CD4-positive, alpha-beta memory T cell (primary cell): ENCODE measurements around the gene DEGS1. TPM values are rescaled to one million over a fixed set of nuclear protein-coding genes. Genes with fewer than 3 reads are reported as not detected.
A peak's percentile ranks its signal among the peaks of the same experiment; 100 is the strongest.

ENCODE experiments used
- CTCF ChIA-PET: fragments of 350-600 bp; sonication (Branson Sonifier 250); formaldehyde crosslinking; loops from one replicate; lab custom pipeline; 2021; ENCODE audit warnings: inconsistent platforms; ENCODE audit not compliant: partially characterized antibody; lab: Charles Lee
- POLR2A ChIA-PET: fragments of 350-600 bp; sonication (Branson Sonifier 250); formaldehyde crosslinking; loops from one replicate; lab custom pipeline; 2021; ENCODE audit not compliant: partially characterized antibody; lab: Charles Lee
- DNase-seq, 5 donors: peaks; one replicate each; pipeline versions ENCODE4 v3.0.0 to v3.0.0-alpha.2; 2020 to 2022; ENCODE audit warnings: mixed read lengths in 1 of 5
- H3K27ac ChIP-seq: one replicate; pipeline ENCODE4 v1.7.0; 2013; ENCODE audit warnings: low read depth, low read length
- H3K27me3 ChIP-seq: 2 replicates; pipeline ENCODE4 v1.7.0; 2013; ENCODE audit warnings: mild to moderate bottlenecking, low read length, moderate library complexity; ENCODE audit not compliant: insufficient read depth
- H3K36me3 ChIP-seq: 2 replicates; pipeline ENCODE4 v1.7.0; 2013; ENCODE audit warnings: mild to moderate bottlenecking, low read length, moderate library complexity; ENCODE audit not compliant: insufficient read depth
- H3K4me1 ChIP-seq: 2 replicates; pipeline ENCODE4 v1.7.0; 2013; ENCODE audit warnings: mild to moderate bottlenecking, low read length, moderate library complexity; ENCODE audit not compliant: insufficient read depth
- H3K4me3 ChIP-seq, 2 donors: one replicate each; pipeline ENCODE4 v1.7.0; 2013; ENCODE audit warnings: low read length in 2 of 2, mild to moderate bottlenecking in 1 of 2
- H3K9me3 ChIP-seq, 2 donors: one replicate each; pipeline ENCODE4 v1.7.0; 2013; ENCODE audit warnings: low read length in 2 of 2, control low read depth in 1 of 2; ENCODE audit not compliant: control insufficient read depth in 1 of 2
- H3K27ac Mint-ChIP-seq, 7 donors: one replicate each; pipeline ENCODE4 v1.8.0; 2020 to 2021; ENCODE audit warnings: mixed read lengths in 7 of 7, mild to moderate bottlenecking in 6 of 7, inconsistent platforms in 3 of 7, moderate library complexity in 3 of 7
- H3K27me3 Mint-ChIP-seq, 2 donors: one replicate each; pipeline ENCODE4 v1.8.0; 2020 to 2021; ENCODE audit warnings: mixed read lengths in 2 of 2
- H3K36me3 Mint-ChIP-seq, 2 donors: one replicate each; pipeline ENCODE4 v1.8.0; 2020 to 2021; ENCODE audit warnings: mixed read lengths in 2 of 2, inconsistent platforms in 1 of 2, mild to moderate bottlenecking in 1 of 2
- H3K4me1 Mint-ChIP-seq, 4 donors: one replicate each; pipeline ENCODE4 v1.8.0; 2020 to 2021; ENCODE audit warnings: mixed read lengths in 4 of 4, mild to moderate bottlenecking in 1 of 4
- H3K4me3 Mint-ChIP-seq, 8 donors: one replicate each; pipeline ENCODE4 v1.8.0; 2020 to 2021; ENCODE audit warnings: mixed read lengths in 8 of 8, mild to moderate bottlenecking in 7 of 8, moderate library complexity in 6 of 8, inconsistent platforms in 3 of 8
- H3K9me3 Mint-ChIP-seq, 8 donors: one replicate each; pipeline ENCODE4 v1.8.0; 2020 to 2021; ENCODE audit warnings: mixed read lengths in 8 of 8, mild to moderate bottlenecking in 5 of 8, inconsistent platforms in 3 of 8, moderate library complexity in 1 of 8
- intact Hi-C: fragments of 100-400 bp; cut with micrococcal nuclease; formaldehyde crosslinking; loops from one replicate; pipeline ENCODE4 v1.15.1; 2023
- polyA plus RNA-seq, 2 donors: library from polyadenylated mRNA; unstranded; fragments of 300-500 nt; fragmentation: Illumina TruSeq; gene quantifications; one replicate each; pipeline ENCODE4 v1.2.3, GENCODE V29; 2021
- total RNA-seq, 2 experiments: library from RNA; stranded (reverse); gene quantifications; one replicate each; pipeline ENCODE4 v1.2.3, GENCODE V29; 2021

DEGS1 gene
- total and polyA plus RNA-seq, 4 experiments from 2014 or later: 58.5 to 137 (median 96.6) TPM

DNA sequence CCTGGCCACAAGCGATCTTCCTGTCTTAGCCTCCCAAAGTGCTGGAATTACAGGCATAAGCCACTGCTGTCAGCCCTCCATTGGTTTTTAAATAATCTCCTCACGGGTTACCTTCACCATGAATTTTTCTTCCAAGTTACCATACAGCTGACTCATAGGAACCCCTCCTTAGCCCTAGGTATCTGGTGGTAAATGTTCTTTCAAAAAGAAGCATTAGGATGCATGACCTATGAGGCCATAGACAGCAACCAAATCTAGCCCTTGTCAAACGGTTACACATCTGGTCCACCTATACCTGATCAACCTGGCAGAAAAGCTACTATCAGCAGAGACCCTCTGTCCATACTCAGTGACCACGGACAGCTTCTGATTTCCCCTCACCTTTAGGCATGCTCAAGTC is 12.7 kb upstream of the DEGS1 start:
- H3K36me3 ChIP-seq: no peaks in the 10 kb centered on the region
- intact Hi-C loops: loop anchor here (1.0 kb wide), 1 partner anchor 12 kb away; no protein-coding TSS in a partner anchor
- H3K4me3 ChIP-seq: no peak overlapping the region
- ChIA-PET POLR2A (interaction anchor here (1.0 to 3.3 kb wide), 4 partner anchors 13 to 161 kb away, joined by 3 to 49 read pairs (median 4); partner anchors contain the start of genes DEGS1 and NVL), CTCF (interaction anchor here (0.6 to 1.7 kb wide), 16 partner anchors 8 to 1741 kb away, joined by 3 to 10 read pairs (median 4); partner anchors contain the start of gene DEGS1)
- H3K4me1 Mint-ChIP-seq: peaks cover 21 to 35% (median 29%) of the 10 kb centered on the region in 4 donors
- H3K4me1 ChIP-seq: peaks cover 29% of the 10 kb centered on the region
- DNase-seq: no peak
- H3K4me3 Mint-ChIP-seq: peak overlapping the region in 7 of 8 donors; percentile 54 to 80 (median 70)
- no peaks in the 10 kb centered on the region for H3K36me3 Mint-ChIP-seq
- no peaks in the 10 kb centered on the region for H3K9me3 Mint-ChIP-seq
- H3K9me3 ChIP-seq: no peaks in the 10 kb centered on the region
- H3K27me3 ChIP-seq: no peaks in the 10 kb centered on the region
- H3K27ac Mint-ChIP-seq: peak overlapping the region in 6 of 7 donors; percentile 18 to 92 (median 76)
- H3K27me3 Mint-ChIP-seq: no peaks in the 10 kb centered on the region
- H3K27ac ChIP-seq: no peak overlapping the region

DNA sequence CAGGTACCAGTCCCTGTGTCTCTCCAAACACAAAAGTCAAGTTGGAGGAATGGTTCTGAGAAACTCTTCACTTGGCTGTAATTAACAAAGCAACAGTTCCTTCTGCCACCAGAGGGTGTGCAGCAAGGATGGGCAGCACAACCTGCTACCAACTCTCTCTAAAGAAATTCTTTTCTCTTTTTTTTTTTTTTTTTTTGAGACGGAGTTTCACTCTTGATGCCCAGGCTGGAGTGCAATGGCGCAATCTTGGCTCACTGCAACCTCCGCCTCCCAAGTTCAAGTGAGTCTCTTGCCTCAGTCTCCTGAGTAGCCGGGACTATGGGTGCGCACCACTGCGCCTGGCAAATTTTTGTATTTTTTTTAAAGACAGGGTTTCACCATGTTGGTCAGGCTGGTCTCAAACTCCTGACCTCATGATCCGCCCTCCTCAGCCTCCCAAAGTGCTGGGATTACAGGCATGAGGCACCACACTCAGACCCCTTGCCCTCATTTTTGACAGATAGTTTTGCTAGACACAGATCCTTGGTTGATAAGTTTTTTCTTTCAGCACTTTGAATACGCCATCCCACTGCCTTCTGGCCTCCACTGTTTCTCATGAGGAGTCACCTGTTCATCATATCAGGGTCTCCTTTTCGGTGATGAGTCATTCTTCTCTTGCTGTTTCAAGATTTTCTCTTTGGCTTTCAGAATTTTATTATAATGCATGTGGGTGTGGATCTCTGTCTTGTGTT is 12.1 kb upstream of the DEGS1 start:
- H3K4me1 Mint-ChIP-seq: peaks cover 21 to 35% (median 29%) of the 10 kb centered on the region in 4 donors
- H3K36me3 Mint-ChIP-seq: no peaks in the 10 kb centered on the region
- no peaks in the 10 kb centered on the region for H3K27me3 Mint-ChIP-seq

DNA sequence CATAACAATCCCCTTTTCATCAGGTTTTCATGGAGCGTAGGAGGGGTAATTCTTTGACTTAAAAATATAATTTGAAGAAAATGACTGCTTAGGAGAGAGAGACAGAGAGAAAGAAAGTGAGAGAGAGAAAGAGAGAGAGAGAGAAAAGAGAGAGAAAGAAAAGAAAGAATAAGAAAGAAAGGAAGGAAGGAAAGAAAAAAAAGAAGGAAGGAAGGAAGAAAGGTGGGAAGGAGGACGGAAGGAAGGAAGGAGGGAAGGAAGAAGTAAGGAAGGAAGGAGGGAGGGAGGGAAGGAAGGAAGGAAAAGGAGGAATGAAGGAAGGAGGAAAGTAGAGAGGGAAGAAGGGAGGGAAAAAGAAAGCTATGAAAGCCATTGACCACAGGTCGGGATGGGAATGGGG is 10.8 kb upstream of the DEGS1 start:
- POLR2A ChIA-PET: no interaction called here
- H3K27ac ChIP-seq: no peak overlapping the region
- CTCF ChIA-PET: interaction anchor here (1.0 to 1.2 kb wide), 4 partner anchors 20 to 73 kb away, joined by 3 to 4 read pairs (median 3); no protein-coding TSS in a partner anchor

More for the DNA sequence above, 12.1 kb upstream of the DEGS1 start:
- Histone ChIP-seq H3K4me1 (peaks cover 29% of the 10 kb centered on the region), H3K9me3 (no peaks in the 10 kb centered on the region), H3K27me3 (no peaks in the 10 kb centered on the region), H3K27ac (no peak overlapping the region), H3K4me3 (no peak overlapping the region), H3K36me3 (no peaks in the 10 kb centered on the region)
- DNase-seq: peak; percentile 56 to 62 (median 58)
- ChIA-PET CTCF (interaction anchor here (0.7 to 1.7 kb wide), 16 partner anchors 8 to 1740 kb away, joined by 3 to 10 read pairs (median 3); partner anchors contain the start of gene DEGS1), POLR2A (interaction anchor here (1.0 to 3.3 kb wide), 2 partner anchors 12 to 161 kb away, joined by 3 to 49 read pairs; partner anchors contain the start of gene DEGS1)
- no peaks in the 10 kb centered on the region for H3K9me3 Mint-ChIP-seq
- peak overlapping the region in 6 of 7 donors; percentile 24 to 92 (median 78) for H3K27ac Mint-ChIP-seq
- H3K4me3 Mint-ChIP-seq: peak overlapping the region in 7 of 8 donors; percentile 54 to 80 (median 70)
- intact Hi-C loops: loop anchor here (1.0 kb wide), 1 partner anchor 11 kb away; no protein-coding TSS in a partner anchor

DNA sequence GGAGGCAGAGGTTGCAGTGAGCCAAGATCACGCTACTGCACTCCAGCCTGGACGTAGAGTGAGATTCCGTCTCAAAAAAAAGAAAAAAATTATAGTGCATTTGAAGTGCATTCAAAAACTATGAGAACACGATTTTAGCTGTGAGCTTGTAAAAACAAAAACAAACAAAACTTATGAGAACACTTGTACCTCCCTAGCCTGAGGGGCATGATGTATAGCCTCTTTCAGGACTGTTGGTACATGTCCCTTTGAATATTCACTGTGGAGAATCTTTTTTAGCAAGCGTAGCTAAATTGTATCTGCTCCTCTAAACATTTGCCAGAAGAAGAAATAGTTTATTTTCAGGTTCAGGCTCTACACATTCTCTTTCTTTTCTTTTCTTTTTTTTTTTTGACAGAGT is 9.5 kb upstream of the DEGS1 start:
- Histone ChIP-seq H3K36me3 (no peaks in the 10 kb centered on the region), H3K9me3 (no peaks in the 10 kb centered on the region), H3K27me3 (no peaks in the 10 kb centered on the region), H3K4me3 (no peak overlapping the region), H3K4me1 (peaks cover 28% of the 10 kb centered on the region), H3K27ac (no peak overlapping the region)
- intact Hi-C loops: no loop called here
- H3K4me1 Mint-ChIP-seq: peaks cover 21 to 34% (median 28%) of the 10 kb centered on the region in 4 donors
- no peak for DNase-seq
- no peak overlapping the region for H3K4me3 Mint-ChIP-seq
- H3K9me3 Mint-ChIP-seq: no peaks in the 10 kb centered on the region
- ChIA-PET POLR2A (interaction anchor here (2.5 kb wide), 1 partner anchor 9 kb away, joined by 11 read pairs; the partner anchor contains the start of gene DEGS1), CTCF (interaction anchor here (0.6 to 1.3 kb wide), 4 partner anchors 8 to 284 kb away, joined by 3 to 6 read pairs (median 3); no protein-coding TSS in a partner anchor)
- H3K27ac Mint-ChIP-seq: no peak overlapping the region
- H3K27me3 Mint-ChIP-seq: no peaks in the 10 kb centered on the region
- H3K36me3 Mint-ChIP-seq: no peaks in the 10 kb centered on the region

More for the DNA sequence above, 10.8 kb upstream of the DEGS1 start:
- H3K9me3 Mint-ChIP-seq: no peaks in the 10 kb centered on the region
- peak overlapping the region in 2 of 7 donors; percentile 7 to 92 for H3K27ac Mint-ChIP-seq
- Histone ChIP-seq H3K9me3 (no peaks in the 10 kb centered on the region), H3K4me1 (peaks cover 29% of the 10 kb centered on the region), H3K36me3 (no peaks in the 10 kb centered on the region), H3K27me3 (no peaks in the 10 kb centered on the region), H3K4me3 (no peak overlapping the region)
- no peaks in the 10 kb centered on the region for H3K27me3 Mint-ChIP-seq
- intact Hi-C loops: no loop called here
- no peak for DNase-seq
- no peak overlapping the region for H3K4me3 Mint-ChIP-seq
- peaks cover 21 to 35% (median 29%) of the 10 kb centered on the region in 4 donors for H3K4me1 Mint-ChIP-seq
- H3K36me3 Mint-ChIP-seq: no peaks in the 10 kb centered on the region

DNA sequence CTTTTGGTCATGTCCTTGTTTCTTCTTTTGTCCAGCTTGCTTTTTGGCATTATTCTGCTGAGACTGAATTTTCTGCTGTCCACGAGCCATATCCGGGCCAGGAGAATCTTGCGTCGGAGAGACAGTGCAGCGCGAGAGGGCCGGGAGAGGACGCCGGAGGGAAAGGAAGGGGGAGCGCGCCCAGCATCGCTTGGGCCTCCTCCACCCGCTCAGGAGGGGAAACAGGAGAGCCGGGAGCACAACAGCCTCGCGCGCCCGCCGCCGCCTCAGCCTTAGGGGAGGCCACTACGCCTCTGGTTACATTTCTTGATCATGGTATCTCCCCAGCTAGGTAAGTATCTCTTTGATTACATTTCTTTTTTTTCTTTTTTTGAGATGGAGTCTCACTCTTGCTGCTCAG is 7.4 kb upstream of the DEGS1 start:
- H3K27ac Mint-ChIP-seq: no peak overlapping the region
- DNase-seq: peak in 1 of 5 donors; percentile 74
- no peaks in the 10 kb centered on the region for H3K27me3 Mint-ChIP-seq

DNA sequence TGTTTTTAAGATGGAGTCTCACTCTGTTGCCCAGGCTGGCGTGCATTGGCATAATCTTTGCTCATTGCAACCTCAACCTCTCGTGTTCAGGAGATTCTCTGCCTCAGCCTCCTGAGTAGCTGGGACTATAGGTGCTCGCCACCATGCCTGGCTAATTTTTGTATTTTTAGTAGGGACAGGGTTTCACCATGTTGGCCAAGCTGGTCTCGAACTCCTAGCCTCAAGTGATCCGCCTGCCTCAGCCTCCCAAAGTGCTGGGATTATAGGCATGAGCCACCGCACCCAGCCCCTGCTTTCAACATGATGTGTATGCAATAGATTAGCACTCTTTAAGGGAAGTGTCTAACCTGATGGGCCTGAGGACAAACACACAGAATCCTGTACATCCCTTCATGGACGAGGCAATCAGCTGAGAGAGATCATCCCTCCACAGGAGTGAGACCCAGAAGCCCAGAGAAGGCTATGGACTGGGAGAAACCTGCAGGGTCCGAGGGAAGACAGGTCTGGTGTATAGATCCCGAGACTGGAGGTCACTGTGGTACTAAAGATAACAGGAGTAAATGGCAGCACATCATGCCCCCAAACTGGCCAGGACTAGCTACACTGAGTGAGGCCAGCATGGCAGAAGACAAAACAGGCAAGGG is 5.6 kb upstream of the DEGS1 start:
- no peaks in the 10 kb centered on the region for H3K9me3 ChIP-seq
- no peak overlapping the region for H3K4me3 ChIP-seq
- H3K27ac ChIP-seq: no peak overlapping the region
- DNase-seq: no peak
- Mint-ChIP-seq H3K36me3 (peaks cover 0 to 2% of the 10 kb centered on the region in 2 donors), H3K9me3 (peaks cover 0 to 4% (median 0%) of the 10 kb centered on the region in 8 donors), H3K4me3 (no peak overlapping the region), H3K27me3 (no peaks in the 10 kb centered on the region), H3K4me1 (peaks cover 11 to 18% (median 14%) of the 10 kb centered on the region in 4 donors), H3K27ac (peak overlapping the region in 1 of 7 donors; percentile 41)
- POLR2A ChIA-PET: no interaction called here
- no peaks in the 10 kb centered on the region for H3K27me3 ChIP-seq
- intact Hi-C loops: no loop called here
- H3K4me1 ChIP-seq: peaks cover 18% of the 10 kb centered on the region
- CTCF ChIA-PET: interaction anchor here (0.6 to 1.3 kb wide), 5 partner anchors 8 to 280 kb away, joined by 3 read pairs; no protein-coding TSS in a partner anchor
- no peaks in the 10 kb centered on the region for H3K36me3 ChIP-seq

More for the DNA sequence above, 7.4 kb upstream of the DEGS1 start:
- Histone ChIP-seq H3K27me3 (no peaks in the 10 kb centered on the region), H3K4me3 (no peak overlapping the region), H3K27ac (no peak overlapping the region), H3K36me3 (no peaks in the 10 kb centered on the region), H3K9me3 (no peaks in the 10 kb centered on the region), H3K4me1 (peaks cover 7% of the 10 kb centered on the region)
- POLR2A ChIA-PET: no interaction called here
- Mint-ChIP-seq H3K4me3 (peak overlapping the region in 1 of 8 donors; percentile 39), H3K36me3 (no peaks in the 10 kb centered on the region), H3K9me3 (no peaks in the 10 kb centered on the region), H3K4me1 (peaks cover 6 to 13% (median 9%) of the 10 kb centered on the region in 4 donors)
- CTCF ChIA-PET: no interaction called here
- intact Hi-C loops: no loop called here
